ENCODE measurements around the gene PALD1. TPM values are rescaled to one million over a fixed set of nuclear protein-coding genes. Genes with fewer than 3 reads are reported as not detected.

Gene PALD1
- total RNA-seq, 1 donor from 2014 or later: 3.9 TPM

DNA sequence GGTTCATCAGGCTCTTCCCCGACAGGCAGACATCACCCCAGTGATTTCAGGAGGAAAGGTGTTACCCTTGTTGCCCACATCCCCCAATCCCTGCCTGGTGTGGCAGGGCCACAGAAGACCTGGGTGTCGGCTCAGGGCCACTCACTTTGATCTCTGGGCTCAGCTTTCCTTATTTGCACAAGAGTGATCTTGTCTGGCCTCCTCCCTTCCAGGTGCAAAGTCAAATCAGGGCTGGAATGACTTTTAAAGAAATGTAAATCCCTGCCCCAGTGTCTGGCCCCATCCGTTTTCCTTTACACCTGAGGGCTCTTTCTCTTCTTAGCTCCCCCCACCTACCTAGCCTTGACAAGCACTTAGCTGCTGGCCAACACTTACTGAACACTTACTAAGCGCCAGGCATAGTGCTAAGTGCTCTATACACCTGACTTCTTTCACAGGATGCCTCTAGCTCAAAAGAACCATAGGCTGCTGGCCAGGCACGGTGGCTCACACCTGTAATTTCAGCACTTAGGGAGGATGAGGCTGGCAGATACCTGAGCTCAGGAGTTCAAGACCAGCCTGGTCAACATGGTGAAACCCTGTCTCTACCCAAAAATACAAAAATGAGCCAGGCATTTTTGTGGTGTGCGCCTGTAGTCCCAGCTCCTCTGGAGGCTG, 36.1 kb upstream of the PALD1 start:
- DNase-seq (ENCODE audit: low read depth): no peak
- H3K36me3 ChIP-seq (ENCODE audit: control insufficient read depth, insufficient read depth, low read length): no peaks in the 10 kb centered on the region
- H3K27me3 ChIP-seq (ENCODE audit: control insufficient read depth, insufficient read depth, low read length): peaks cover 53% of the 10 kb centered on the region
- TF ChIP-seq, protein P1, sequence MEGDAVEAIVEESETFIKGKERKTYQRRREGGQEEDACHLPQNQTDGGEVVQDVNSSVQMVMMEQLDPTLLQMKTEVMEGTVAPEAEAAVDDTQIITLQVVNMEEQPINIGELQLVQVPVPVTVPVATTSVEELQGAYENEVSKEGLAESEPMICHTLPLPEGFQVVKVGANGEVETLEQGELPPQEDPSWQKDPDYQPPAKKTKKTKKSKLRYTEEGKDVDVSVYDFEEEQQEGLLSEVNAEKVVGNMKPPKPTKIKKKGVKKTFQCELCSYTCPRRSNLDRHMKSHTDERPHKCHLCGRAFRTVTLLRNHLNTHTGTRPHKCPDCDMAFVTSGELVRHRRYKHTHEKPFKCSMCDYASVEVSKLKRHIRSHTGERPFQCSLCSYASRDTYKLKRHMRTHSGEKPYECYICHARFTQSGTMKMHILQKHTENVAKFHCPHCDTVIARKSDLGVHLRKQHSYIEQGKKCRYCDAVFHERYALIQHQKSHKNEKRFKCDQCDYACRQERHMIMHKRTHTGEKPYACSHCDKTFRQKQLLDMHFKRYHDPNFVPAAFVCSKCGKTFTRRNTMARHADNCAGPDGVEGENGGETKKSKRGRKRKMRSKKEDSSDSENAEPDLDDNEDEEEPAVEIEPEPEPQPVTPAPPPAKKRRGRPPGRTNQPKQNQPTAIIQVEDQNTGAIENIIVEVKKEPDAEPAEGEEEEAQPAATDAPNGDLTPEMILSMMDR (IDR thresholded peaks at IDR 0.05; ENCODE audit: insufficient read depth, low read length, poor library complexity, severe bottlenecking): no peak
- no peak overlapping the region for H3K4me3 ChIP-seq (ENCODE audit: low read depth, low read length)

DNA sequence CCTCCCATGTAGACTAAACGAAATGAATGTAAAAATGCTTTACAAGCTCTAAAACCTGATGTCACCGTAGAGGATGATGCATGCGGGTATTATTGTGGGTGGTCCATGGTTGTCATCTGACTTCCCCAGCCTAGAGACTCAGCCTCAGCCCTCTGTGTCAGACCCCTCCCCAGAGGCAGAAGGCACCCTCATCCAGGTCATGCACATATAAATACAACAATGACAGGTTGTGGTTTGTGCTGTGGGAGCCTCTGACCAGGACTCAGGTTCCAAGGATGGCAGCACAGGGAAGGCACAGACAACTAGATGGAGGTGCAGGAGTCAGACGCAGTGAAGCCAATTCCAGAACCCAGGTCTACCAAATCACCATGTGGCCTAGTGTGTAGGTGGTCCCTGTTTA, 33.8 kb upstream of the PALD1 start:
- no peak overlapping the region for H3K4me3 ChIP-seq (ENCODE audit: low read depth, low read length)
- peaks cover 38% of the 10 kb centered on the region for H3K27me3 ChIP-seq (ENCODE audit: control insufficient read depth, insufficient read depth, low read length)
- DNase-seq (ENCODE audit: low read depth): no peak
- no peaks in the 10 kb centered on the region for H3K36me3 ChIP-seq (ENCODE audit: control insufficient read depth, insufficient read depth, low read length)
- TF ChIP-seq, protein P1 (IDR thresholded peaks at IDR 0.05; ENCODE audit: insufficient read depth, low read length, poor library complexity, severe bottlenecking): no peak

DNA sequence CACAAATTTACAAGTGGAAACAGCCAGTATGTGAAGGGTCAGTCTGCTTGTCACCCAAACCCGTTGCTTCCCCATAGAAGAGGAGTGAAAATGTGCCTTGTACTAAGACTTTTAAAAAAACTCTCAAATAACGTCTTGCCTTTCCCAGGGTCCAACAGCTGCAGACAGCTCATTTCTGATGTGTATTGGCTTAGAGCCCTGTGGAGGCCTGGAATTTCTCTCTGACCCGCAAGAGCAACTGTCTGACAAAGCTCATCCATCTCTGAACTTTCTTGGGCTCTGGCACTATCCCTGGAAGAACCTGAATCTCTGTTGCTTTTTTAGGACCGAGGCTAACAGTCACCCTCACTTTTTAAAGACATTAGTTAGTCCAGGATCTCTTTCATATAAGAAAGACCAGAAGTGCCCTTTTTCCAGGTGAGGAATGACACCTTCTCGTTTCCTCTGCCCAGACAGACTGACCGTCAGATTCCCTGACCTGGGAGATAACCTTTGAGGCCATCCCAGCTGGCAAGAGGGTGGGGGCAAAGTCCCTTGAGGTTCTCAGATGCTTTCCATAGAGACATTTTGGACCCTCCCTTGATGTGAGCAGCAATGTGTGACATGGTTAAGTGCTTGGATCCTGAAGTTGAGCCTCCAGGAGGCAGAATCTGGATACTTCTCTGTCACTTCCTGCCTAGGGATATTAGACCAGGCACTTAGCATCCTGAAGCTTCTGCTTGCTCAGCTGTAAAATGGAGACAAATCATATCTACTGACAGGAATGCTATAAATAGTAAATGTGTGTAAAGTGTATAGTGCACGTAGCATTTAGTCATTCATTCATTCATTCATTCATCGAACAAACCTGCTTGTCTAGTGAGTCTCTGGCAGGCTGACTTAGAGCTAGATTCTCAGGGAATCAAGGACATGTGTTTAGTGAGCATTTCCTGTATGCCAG, 32.6 kb upstream of the PALD1 start:
- no peaks in the 10 kb centered on the region for H3K36me3 ChIP-seq (ENCODE audit: control insufficient read depth, insufficient read depth, low read length)
- H3K4me3 ChIP-seq (ENCODE audit: low read depth, low read length): no peak overlapping the region
- DNase-seq (ENCODE audit: low read depth): no peak
- TF ChIP-seq, protein P1 (IDR thresholded peaks at IDR 0.05; ENCODE audit: insufficient read depth, low read length, poor library complexity, severe bottlenecking): no peak
- peaks cover 27% of the 10 kb centered on the region for H3K27me3 ChIP-seq (ENCODE audit: control insufficient read depth, insufficient read depth, low read length)

DNA sequence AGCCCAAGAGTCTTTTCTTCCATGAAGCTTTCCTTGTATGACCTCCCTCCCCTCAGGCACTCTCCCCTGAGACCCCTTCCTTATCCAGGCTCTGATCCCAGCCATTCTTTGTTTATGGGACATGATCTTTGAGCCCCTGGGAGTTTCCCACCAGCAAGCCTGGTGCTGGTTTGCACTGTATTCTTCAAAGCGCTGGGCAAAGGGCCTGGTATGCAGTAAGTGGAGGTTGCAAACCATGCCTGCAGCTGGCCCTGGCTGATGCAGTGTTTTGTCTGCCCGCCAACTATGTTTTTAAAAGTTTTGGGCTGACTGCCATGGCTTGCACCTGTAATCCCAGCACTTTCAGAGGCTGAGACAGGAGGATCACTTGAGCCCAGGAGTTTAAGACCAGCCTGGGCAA, 30.3 kb upstream of the PALD1 start:
- Histone ChIP-seq H3K36me3 (ENCODE audit: control insufficient read depth, insufficient read depth, low read length) (no peaks in the 10 kb centered on the region), H3K27me3 (ENCODE audit: control insufficient read depth, insufficient read depth, low read length) (peaks cover 4% of the 10 kb centered on the region)
- TF ChIP-seq, protein P1 (IDR thresholded peaks at IDR 0.05; ENCODE audit: insufficient read depth, low read length, poor library complexity, severe bottlenecking): no peak

DNA sequence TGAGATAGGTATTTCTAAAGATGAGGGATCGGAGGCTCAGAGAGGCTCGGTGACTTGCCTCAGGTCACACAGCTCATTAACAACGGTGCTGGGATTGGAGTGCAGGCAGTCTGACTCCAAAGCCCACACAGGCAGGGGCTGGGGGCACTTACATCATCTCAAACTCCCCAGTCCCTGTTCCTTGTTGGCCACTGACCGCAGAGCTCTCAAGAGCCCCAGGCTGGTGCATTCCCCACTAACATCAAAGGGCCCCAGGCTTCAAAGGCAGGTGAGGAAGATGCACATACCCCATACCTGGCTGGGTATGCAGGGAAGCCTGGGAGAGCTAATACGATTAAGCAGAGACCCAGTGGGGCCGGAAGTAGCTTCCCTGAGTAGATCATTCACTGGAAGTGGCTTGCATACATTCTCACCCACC, 23.3 kb upstream of the PALD1 start:
- TF ChIP-seq, protein P1 (IDR thresholded peaks at IDR 0.05; ENCODE audit: insufficient read depth, low read length, poor library complexity, severe bottlenecking): no peak
- DNase-seq (ENCODE audit: low read depth): no peak
- Histone ChIP-seq H3K4me3 (ENCODE audit: low read depth, low read length) (no peak overlapping the region), H3K27me3 (ENCODE audit: control insufficient read depth, insufficient read depth, low read length) (peaks cover 25% of the 10 kb centered on the region), H3K36me3 (ENCODE audit: control insufficient read depth, insufficient read depth, low read length) (no peaks in the 10 kb centered on the region)

More for the DNA sequence above, 30.3 kb upstream of the PALD1 start:
- no peak overlapping the region for H3K4me3 ChIP-seq (ENCODE audit: low read depth, low read length)
- DNase-seq (ENCODE audit: low read depth): no peak

Data from kidney epithelial cell (primary cell).